ENCODE results near the gene ZP1. TPM values are rescaled to one million over a fixed set of nuclear protein-coding genes. Genes with fewer than 3 reads are reported as not detected.
A peak's percentile ranks its signal among the peaks of the same experiment; 100 is the strongest.

Gene ZP1
- polyA plus RNA-seq, 3 donors from 2014 or later: not detected

- peaks cover 38 to 39% of the 10 kb centered on the region in 2 donors for H3K4me1 Mint-ChIP-seq
- peaks cover 19 to 38% (median 32%) of the 10 kb centered on the region in 3 donors for H3K36me3 Mint-ChIP-seq
- DNase-seq: no peak
Observed at GRCh38 chr11:60918251-60918938, 51.1 kb downstream of the ZP1 start.

GRCh38 chr11:60918939-60919265 is 51.6 kb downstream of the ZP1 start:
- no peak overlapping the region for H3K27ac Mint-ChIP-seq
- no peak overlapping the region for H3K4me3 Mint-ChIP-seq
- DNase-seq: no peak
- H3K4me1 Mint-ChIP-seq: peaks cover 33 to 34% of the 10 kb centered on the region in 2 donors
- peaks cover 21 to 40% (median 33%) of the 10 kb centered on the region in 3 donors for H3K36me3 Mint-ChIP-seq
- peaks cover 2 to 3% (median 2%) of the 10 kb centered on the region in 3 donors for H3K27me3 Mint-ChIP-seq (ENCODE audit: low read depth in 3 of 3)
- H3K9me3 Mint-ChIP-seq: no peaks in the 10 kb centered on the region

More at GRCh38 chr11:60918251-60918938, 51.1 kb downstream of the ZP1 start:
- H3K9me3 Mint-ChIP-seq: no peaks in the 10 kb centered on the region
- H3K27me3 Mint-ChIP-seq (ENCODE audit: low read depth in 3 of 3): peaks cover 5 to 7% (median 6%) of the 10 kb centered on the region in 3 donors
- H3K27ac Mint-ChIP-seq: no peak overlapping the region
- no peak overlapping the region for H3K4me3 Mint-ChIP-seq

GRCh38 chr11:60919320-60919719 is 52.0 kb downstream of the ZP1 start:
- Mint-ChIP-seq H3K4me3 (no peak overlapping the region), H3K27ac (no peak overlapping the region), H3K36me3 (peaks cover 21 to 40% (median 33%) of the 10 kb centered on the region in 3 donors), H3K4me1 (peaks cover 30 to 34% of the 10 kb centered on the region in 2 donors), H3K9me3 (no peaks in the 10 kb centered on the region), H3K27me3 (ENCODE audit: low read depth in 3 of 3) (peaks cover 0 to 4% (median 0%) of the 10 kb centered on the region in 3 donors)
- DNase-seq: no peak

GRCh38 chr11:60919956-60920355 is 52.6 kb downstream of the ZP1 start:
- no peak for DNase-seq
- Mint-ChIP-seq H3K27me3 (ENCODE audit: low read depth in 3 of 3) (peaks cover 0 to 4% (median 0%) of the 10 kb centered on the region in 3 donors), H3K4me3 (no peak overlapping the region), H3K27ac (no peak overlapping the region), H3K36me3 (peaks cover 21 to 40% (median 33%) of the 10 kb centered on the region in 3 donors), H3K9me3 (no peaks in the 10 kb centered on the region), H3K4me1 (peaks cover 26 to 30% of the 10 kb centered on the region in 2 donors)

- Mint-ChIP-seq H3K27me3 (ENCODE audit: low read depth in 3 of 3) (peaks cover 0 to 4% (median 4%) of the 10 kb centered on the region in 3 donors), H3K4me3 (no peak overlapping the region), H3K9me3 (no peaks in the 10 kb centered on the region), H3K36me3 (peaks cover 21 to 40% (median 33%) of the 10 kb centered on the region in 3 donors), H3K27ac (no peak overlapping the region), H3K4me1 (peaks cover 13 to 23% of the 10 kb centered on the region in 2 donors)
- no peak for DNase-seq
Observed at GRCh38 chr11:60921259-60921658, 53.9 kb downstream of the ZP1 start.

- peaks cover 7 to 18% of the 10 kb centered on the region in 2 donors for H3K4me1 Mint-ChIP-seq
- peaks cover 21 to 40% (median 33%) of the 10 kb centered on the region in 3 donors for H3K36me3 Mint-ChIP-seq
- no peaks in the 10 kb centered on the region for H3K9me3 Mint-ChIP-seq
- H3K27me3 Mint-ChIP-seq (ENCODE audit: low read depth in 3 of 3): peaks cover 0 to 6% (median 4%) of the 10 kb centered on the region in 3 donors
- DNase-seq: no peak
- H3K27ac Mint-ChIP-seq: no peak overlapping the region
- no peak overlapping the region for H3K4me3 Mint-ChIP-seq
Observed at GRCh38 chr11:60921777-60922335, 54.5 kb downstream of the ZP1 start.

- Mint-ChIP-seq H3K4me3 (peak overlapping the region in 1 of 5 donors; percentile 60), H3K9me3 (no peaks in the 10 kb centered on the region), H3K27me3 (ENCODE audit: low read depth in 3 of 3) (peaks cover 0 to 6% (median 4%) of the 10 kb centered on the region in 3 donors), H3K27ac (no peak overlapping the region), H3K4me1 (peaks cover 0 to 12% of the 10 kb centered on the region in 2 donors), H3K36me3 (peaks cover 21 to 40% (median 33%) of the 10 kb centered on the region in 3 donors)
- no peak for DNase-seq
Observed at GRCh38 chr11:60922906-60923305, 55.6 kb downstream of the ZP1 start.

GRCh38 chr11:60923326-60923725 is 56.0 kb downstream of the ZP1 start:
- Mint-ChIP-seq H3K4me1 (peaks cover 0 to 12% of the 10 kb centered on the region in 2 donors), H3K4me3 (peak overlapping the region; percentile 18 to 68 (median 53))

GRCh38 chr11:60923800-60924109 is 56.4 kb downstream of the ZP1 start:
- peaks cover 0 to 12% of the 10 kb centered on the region in 2 donors for H3K4me1 Mint-ChIP-seq
- peak overlapping the region; percentile 45 to 66 (median 53) for H3K4me3 Mint-ChIP-seq
- peaks cover 0 to 6% (median 4%) of the 10 kb centered on the region in 3 donors for H3K27me3 Mint-ChIP-seq (ENCODE audit: low read depth in 3 of 3)
- H3K36me3 Mint-ChIP-seq: peaks cover 21 to 40% (median 33%) of the 10 kb centered on the region in 3 donors
- DNase-seq: no peak
- no peaks in the 10 kb centered on the region for H3K9me3 Mint-ChIP-seq
- no peak overlapping the region for H3K27ac Mint-ChIP-seq

More at GRCh38 chr11:60923326-60923725, 56.0 kb downstream of the ZP1 start:
- peaks cover 0 to 6% (median 4%) of the 10 kb centered on the region in 3 donors for H3K27me3 Mint-ChIP-seq (ENCODE audit: low read depth in 3 of 3)
- no peak overlapping the region for H3K27ac Mint-ChIP-seq
- H3K9me3 Mint-ChIP-seq: no peaks in the 10 kb centered on the region
- no peak for DNase-seq
- peaks cover 21 to 40% (median 33%) of the 10 kb centered on the region in 3 donors for H3K36me3 Mint-ChIP-seq

GRCh38 chr11:60924110-60924905 is 57.0 kb downstream of the ZP1 start, which contains the start of gene TMEM132A:
Gene TMEM132A, plus strand, starts transcription at chr11:60924460. Its CDS starts 174 bp downstream, at chr11:60924634.
- DNase-seq: peak in 1 of 3 donors; percentile 5
- H3K27me3 Mint-ChIP-seq (ENCODE audit: low read depth in 3 of 3): peaks cover 0 to 7% (median 4%) of the 10 kb centered on the region in 3 donors
- H3K4me1 Mint-ChIP-seq: peaks cover 0 to 12% of the 10 kb centered on the region in 2 donors
- peak within 1 kb of the TSS; percentile 59 to 73 (median 71) for H3K4me3 Mint-ChIP-seq
- no peaks in the 10 kb centered on the region for H3K9me3 Mint-ChIP-seq
- peaks cover 21 to 40% (median 33%) of the 10 kb centered on the region in 3 donors for H3K36me3 Mint-ChIP-seq
- no peak within 1 kb of the TSS for H3K27ac Mint-ChIP-seq

Other genes with a start within 250 kb of the ZP1 start
- gene MS4A8, start 167.9 kb upstream of the ZP1 start, polyA plus RNA-seq: not detected
- not detected for gene MS4A18, start 142.8 kb upstream of the ZP1 start, polyA plus RNA-seq
- gene MS4A15, start 110.7 kb upstream of the ZP1 start, polyA plus RNA-seq: not detected
- not detected for gene MS4A10, start 82.2 kb upstream of the ZP1 start, polyA plus RNA-seq
- 10 to 100 TPM in 1 of 3 donors, 1 to 10 TPM in 2; 5.6 to 16.5 (median 7.4) TPM for gene CCDC86, start 25.4 kb upstream of the ZP1 start, polyA plus RNA-seq
- gene PTGDR2, start 11.6 kb upstream of the ZP1 start, polyA plus RNA-seq: under 1 TPM in 2 of 3 donors, not detected in 1; 0.46 to 0.49 TPM
- 10 to 100 TPM in 2 of 3 donors, 1 to 10 TPM in 1; 8.9 to 15.2 (median 13.6) TPM for gene PRPF19, start 39.0 kb downstream of the ZP1 start, polyA plus RNA-seq
- gene TMEM109, start 46.6 kb downstream of the ZP1 start, polyA plus RNA-seq: 100 to 1,000 TPM; 292 to 631 (median 400) TPM
- gene TMEM132A, start 56.9 kb downstream of the ZP1 start, polyA plus RNA-seq: not detected
- gene SLC15A3, start 84.6 kb downstream of the ZP1 start, polyA plus RNA-seq: under 1 TPM in 2 of 3 donors, not detected in 1; 0.41 to 0.43 TPM
- 10 to 100 TPM; 17.3 to 47.3 (median 19.1) TPM for gene CD6, start 104.1 kb downstream of the ZP1 start, polyA plus RNA-seq
- 1 to 10 TPM in 1 of 3 donors, under 1 TPM in 2; 0.68 to 1.8 (median 0.80) TPM for gene CD5, start 234.9 kb downstream of the ZP1 start, polyA plus RNA-seq

All from immature natural killer cell (primary cell).